Measurements from ENCODE around the gene HS3ST6. TPM values are rescaled to one million over a fixed set of nuclear protein-coding genes. Genes with fewer than 3 reads are reported as not detected.

Gene HS3ST6
- total RNA-seq, 4 donors from 2014 or later = 0.54 TPM; not detected in 3

DNA sequence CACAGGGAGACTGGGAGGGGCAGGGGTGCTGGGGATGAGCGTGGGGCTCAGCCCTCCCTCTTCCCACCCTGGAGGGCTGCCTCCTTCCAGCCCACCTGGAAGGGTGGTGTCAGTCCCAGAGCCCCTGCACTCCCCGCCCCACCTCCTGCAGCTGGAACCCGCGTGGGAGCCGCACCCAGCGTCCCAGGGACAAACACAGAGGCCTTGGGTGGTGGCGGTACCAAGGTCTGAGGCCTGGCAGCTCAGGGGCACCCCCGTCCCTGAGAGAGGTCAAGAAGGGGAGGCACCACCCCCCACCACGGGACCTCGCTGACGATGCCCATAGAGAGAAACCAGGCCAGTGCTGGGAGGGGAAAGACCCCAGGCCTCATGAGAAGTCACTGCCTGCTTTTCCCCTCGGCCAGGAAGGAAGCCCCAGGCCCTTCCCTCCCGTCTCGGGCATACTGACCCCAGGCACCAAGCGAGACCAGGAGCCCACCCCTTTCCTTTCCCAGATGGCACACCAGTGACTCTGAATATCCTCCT lies 4.1 kb downstream of the HS3ST6 start:
- no peak for DNase-seq
- Histone ChIP-seq H3K36me3 (no peaks in the 10 kb centered on the region), H3K9me3 (no peaks in the 10 kb centered on the region), H3K4me1 (peaks cover 0 to 21% of the 10 kb centered on the region in 2 donors), H3K27me3 (peaks cover 6% of the 10 kb centered on the region), H3K27ac (no peak overlapping the region), H3K4me3 (replicated peaks in 1 of 3) (no peak overlapping the region)
- TF ChIP-seq, protein P1, sequence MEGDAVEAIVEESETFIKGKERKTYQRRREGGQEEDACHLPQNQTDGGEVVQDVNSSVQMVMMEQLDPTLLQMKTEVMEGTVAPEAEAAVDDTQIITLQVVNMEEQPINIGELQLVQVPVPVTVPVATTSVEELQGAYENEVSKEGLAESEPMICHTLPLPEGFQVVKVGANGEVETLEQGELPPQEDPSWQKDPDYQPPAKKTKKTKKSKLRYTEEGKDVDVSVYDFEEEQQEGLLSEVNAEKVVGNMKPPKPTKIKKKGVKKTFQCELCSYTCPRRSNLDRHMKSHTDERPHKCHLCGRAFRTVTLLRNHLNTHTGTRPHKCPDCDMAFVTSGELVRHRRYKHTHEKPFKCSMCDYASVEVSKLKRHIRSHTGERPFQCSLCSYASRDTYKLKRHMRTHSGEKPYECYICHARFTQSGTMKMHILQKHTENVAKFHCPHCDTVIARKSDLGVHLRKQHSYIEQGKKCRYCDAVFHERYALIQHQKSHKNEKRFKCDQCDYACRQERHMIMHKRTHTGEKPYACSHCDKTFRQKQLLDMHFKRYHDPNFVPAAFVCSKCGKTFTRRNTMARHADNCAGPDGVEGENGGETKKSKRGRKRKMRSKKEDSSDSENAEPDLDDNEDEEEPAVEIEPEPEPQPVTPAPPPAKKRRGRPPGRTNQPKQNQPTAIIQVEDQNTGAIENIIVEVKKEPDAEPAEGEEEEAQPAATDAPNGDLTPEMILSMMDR (IDR thresholded peaks at IDR 0.05) = no peak
- TF ChIP-seq POLR2A (IDR thresholded peaks at IDR 0.05) = no peak
- intact Hi-C loops (cut with DNase I) = no loop called here
- 57 to 79% methylated on average over 2 to 10 of the region's 15 CpGs for WGBS, 2 donors

DNA sequence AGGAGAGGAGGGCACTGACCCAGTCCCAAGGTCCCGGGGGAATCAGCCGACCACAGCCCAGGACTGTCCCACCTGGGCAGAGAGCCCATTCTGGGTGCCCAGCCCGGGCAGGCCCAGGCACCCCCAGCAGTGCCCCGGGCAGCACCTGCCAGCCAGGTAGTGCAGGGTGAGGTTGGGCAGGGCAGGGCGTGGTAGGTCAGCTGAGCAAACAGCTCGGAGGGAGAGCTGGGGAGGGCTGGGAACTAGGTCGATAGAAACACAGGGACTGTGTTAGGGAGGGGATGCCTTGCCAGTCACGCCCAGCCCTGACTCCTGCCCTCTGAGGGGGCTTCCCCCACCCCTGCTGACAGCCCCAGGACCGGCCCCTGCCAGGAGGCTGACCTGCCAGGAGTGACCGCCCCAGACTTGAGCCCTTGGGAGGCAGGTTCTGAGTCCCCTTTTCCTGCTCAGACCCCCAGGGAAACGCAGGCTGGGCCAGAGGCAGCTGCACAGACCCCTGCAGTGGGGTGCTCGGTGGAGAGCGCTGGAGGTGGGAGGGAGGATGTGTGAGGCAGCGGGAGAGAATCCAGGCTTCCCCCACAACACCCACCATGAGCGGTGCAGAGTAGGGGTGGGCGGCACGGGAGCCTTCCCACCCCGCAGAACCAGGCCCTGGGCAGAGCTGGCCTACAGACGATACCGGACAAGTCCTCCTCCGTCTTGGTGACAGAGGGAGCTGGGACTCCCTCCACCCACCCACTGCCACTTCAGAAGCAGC lies 4.7 kb downstream of the HS3ST6 start:
- Histone ChIP-seq H3K4me1 (peaks cover 0 to 20% of the 10 kb centered on the region in 2 donors), H3K4me3 (replicated peaks in 1 of 3) (no peak overlapping the region), H3K27ac (no peak overlapping the region), H3K9me3 (no peaks in the 10 kb centered on the region), H3K36me3 (no peaks in the 10 kb centered on the region), H3K27me3 (no peaks in the 10 kb centered on the region)
- intact Hi-C loops (cut with DNase I) = no loop called here
- DNase-seq = peak in 1 of 2 donors; percentile 21
- TF ChIP-seq, protein P1 (IDR thresholded peaks at IDR 0.05) = no peak
- no peak for TF ChIP-seq POLR2A (IDR thresholded peaks at IDR 0.05)
- WGBS, 2 donors = 47 to 67% methylated on average over 14 to 15 of the region's 21 CpGs

DNA sequence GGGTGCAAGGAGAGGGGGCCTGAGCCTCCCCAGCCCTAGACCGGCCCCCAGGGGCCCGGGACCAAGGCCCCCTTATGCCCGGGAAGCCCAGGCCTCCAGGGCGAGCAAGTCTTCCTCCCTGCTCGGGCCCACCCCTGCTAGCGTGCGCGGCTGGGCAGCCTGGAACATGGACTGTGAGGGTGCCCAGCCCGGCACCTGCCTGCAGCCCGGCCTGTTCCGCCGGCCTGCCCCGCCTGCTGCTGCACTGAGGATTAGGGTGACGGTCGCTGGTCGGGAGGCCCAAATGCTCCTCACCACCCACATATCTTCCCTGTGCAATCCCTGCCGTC lies 6.0 kb downstream of the HS3ST6 start:
- Histone ChIP-seq H3K9me3 (no peaks in the 10 kb centered on the region), H3K4me3 (replicated peaks in 1 of 3) (no peak overlapping the region), H3K4me1 (peaks cover 0 to 10% of the 10 kb centered on the region in 2 donors), H3K27me3 (no peaks in the 10 kb centered on the region), H3K27ac (no peak overlapping the region), H3K36me3 (no peaks in the 10 kb centered on the region)
- no peak for DNase-seq
- no peak for TF ChIP-seq POLR2A (IDR thresholded peaks at IDR 0.05)
- TF ChIP-seq, protein P1 (IDR thresholded peaks at IDR 0.05) = no peak
- 86 to 87% methylated on average over 5 to 7 of the region's 17 CpGs for WGBS, 2 donors
- intact Hi-C loops (cut with DNase I) = no loop called here

DNA sequence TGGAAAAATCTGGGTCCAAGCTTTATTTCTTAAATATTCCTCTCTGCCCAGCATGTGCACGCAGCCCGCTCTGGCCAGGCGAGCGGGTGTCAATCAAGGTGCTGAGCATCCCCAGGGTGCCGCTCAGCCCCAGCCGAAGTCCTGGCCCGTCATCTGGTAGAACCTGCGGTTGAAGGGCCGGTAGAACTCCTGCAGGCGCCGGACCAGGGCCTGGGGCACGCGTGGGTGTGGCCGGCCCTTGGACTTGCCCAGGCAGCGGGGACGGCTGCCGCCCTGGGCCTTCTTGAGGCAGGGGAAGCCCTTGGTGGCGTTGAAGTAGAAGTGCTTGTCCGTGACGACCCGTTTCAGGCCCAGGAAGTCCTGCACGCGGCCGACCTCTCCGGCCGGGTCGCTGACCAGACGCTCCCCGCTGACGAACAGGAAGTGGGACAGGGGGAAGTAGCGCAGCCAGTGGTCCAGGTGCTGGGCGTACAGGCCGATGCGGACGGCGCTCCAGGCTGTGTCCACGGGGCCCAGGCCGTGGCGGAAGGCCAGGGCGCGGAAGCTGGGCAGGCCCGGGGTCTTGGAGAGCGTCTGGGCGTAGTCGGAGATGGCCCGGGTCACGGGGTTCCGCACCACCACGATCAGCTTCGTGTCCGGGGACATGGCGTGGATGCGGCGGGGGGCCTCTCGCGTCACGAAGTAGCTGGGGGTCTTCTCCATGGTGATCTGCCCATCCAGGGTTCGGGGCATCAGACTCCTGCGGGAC lies 6.6 kb downstream of the HS3ST6 start:
- Histone ChIP-seq H3K4me3 (replicated peaks in 1 of 3) (no peak overlapping the region), H3K4me1 (peaks cover 0 to 9% of the 10 kb centered on the region in 2 donors), H3K36me3 (no peaks in the 10 kb centered on the region), H3K9me3 (no peaks in the 10 kb centered on the region), H3K27ac (no peak overlapping the region), H3K27me3 (no peaks in the 10 kb centered on the region)
- intact Hi-C loops (cut with DNase I) = no loop called here
- TF ChIP-seq, protein P1 (IDR thresholded peaks at IDR 0.05) = no peak
- TF ChIP-seq POLR2A (IDR thresholded peaks at IDR 0.05) = no peak
- no peak for DNase-seq
- WGBS, 2 donors = 90 to 94% methylated on average over 37 to 38 of the region's 59 CpGs

All from thyroid gland (tissue), 4 donors.